BE2C (cell line): ENCODE results near the gene ZNF627.
A peak's percentile ranks its signal among the peaks of the same experiment; 100 is the strongest.

Source experiments
- DNase-seq: peaks from one replicate; pipeline ENCODE4 v3.0.0-alpha.2; 2020
- H3K27me3 ChIP-seq: fragments of 250-450 bp; sonication (Bioruptor Pico); 2 replicates; pipeline ENCODE4 v1.5.1; 2020; ENCODE audit warnings: mild to moderate bottlenecking
- H3K36me3 ChIP-seq: fragments of 250-450 bp; sonication (Bioruptor Pico); 2 replicates; pipeline ENCODE4 v1.5.1; 2020; ENCODE audit warnings: mild to moderate bottlenecking
- H3K4me1 ChIP-seq: fragments of 250-450 bp; sonication (Bioruptor Pico); 2 replicates; pipeline ENCODE4 v1.5.1; 2020
- H3K4me3 ChIP-seq: 2 replicates; pipeline ENCODE4 v1.5.1; 2011; ENCODE audit warnings: low read depth, low read length
- H3K9me3 ChIP-seq: fragments of 250-450 bp; sonication (Bioruptor Pico); 2 replicates; pipeline ENCODE4 v1.5.1; 2020
- TF ChIP-seq, protein P1 (sequence below): IDR thresholded peaks from 2 replicates; pipeline ENCODE4 v1.5.1; 2012; ENCODE audit warnings: mild to moderate bottlenecking, low read depth, low read length

ZNF627 gene

DNA sequence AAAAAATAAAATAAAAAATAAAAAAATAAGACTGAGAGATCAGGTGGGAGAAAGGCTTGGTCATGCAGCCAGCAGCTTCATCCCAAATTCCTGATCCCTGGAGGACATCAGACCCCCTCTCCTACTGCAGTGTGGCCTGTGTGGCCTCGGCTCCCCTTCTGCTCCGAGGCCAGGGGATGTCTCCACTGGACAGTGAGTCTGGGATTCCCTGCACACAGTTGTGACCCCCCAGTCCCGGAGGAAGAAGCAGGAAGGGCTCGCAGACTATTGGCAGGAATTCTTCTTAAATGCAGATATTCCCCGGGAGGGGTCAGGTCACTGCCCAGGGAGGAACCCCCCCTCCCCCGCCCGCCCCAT, 41.9 kb downstream of the ZNF627 start:
- peak overlapping the region; percentile 96 for H3K4me3 ChIP-seq
- H3K36me3 ChIP-seq, result peaks cover 1% of the 10 kb centered on the region

DNA sequence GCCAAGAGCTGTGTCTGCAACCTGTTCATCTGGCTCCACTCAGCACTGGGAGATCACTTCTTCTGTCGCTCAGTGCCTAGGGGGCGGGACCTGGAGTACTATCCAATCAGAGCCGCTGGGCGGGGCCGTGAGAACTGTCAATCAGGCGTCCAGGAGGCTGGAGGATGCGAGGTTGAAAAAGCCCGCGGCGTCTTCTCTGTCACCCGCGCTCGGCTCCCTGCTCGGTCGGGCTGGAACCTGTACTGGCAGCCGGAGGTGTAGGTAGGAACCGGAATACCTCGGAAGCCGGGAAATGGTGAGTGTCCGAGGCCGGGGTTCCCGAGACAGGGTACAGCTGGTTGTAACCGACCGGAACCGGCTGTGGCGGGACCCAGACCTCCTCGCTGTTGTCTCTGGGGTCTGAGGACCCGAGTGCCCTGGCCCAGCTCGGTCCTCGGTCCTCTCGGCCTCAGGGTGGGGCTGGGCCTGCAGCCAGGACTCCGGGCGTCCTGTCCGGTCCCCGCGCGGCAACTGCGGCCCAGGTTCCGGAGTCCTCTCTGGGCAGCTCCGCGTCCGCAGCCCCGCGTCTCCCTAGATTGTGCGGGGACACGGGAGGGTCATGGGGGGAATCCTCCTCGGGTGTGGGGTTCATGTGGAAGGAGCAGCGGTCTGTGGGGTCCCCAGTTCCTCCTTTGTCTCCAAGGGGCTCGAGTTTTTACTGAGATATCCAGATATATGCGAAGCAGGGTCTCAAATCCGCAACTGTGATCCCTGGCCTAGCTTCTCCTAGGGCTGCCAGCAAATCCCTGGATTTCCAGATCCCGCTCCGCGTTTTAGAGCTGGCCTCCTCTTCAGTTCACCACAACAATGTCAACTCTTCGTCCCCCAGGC, 42.6 kb downstream of the ZNF627 start:
- peak; percentile 98 for DNase-seq

More for the DNA sequence above, 41.9 kb downstream of the ZNF627 start:
- TF ChIP-seq, protein P1, sequence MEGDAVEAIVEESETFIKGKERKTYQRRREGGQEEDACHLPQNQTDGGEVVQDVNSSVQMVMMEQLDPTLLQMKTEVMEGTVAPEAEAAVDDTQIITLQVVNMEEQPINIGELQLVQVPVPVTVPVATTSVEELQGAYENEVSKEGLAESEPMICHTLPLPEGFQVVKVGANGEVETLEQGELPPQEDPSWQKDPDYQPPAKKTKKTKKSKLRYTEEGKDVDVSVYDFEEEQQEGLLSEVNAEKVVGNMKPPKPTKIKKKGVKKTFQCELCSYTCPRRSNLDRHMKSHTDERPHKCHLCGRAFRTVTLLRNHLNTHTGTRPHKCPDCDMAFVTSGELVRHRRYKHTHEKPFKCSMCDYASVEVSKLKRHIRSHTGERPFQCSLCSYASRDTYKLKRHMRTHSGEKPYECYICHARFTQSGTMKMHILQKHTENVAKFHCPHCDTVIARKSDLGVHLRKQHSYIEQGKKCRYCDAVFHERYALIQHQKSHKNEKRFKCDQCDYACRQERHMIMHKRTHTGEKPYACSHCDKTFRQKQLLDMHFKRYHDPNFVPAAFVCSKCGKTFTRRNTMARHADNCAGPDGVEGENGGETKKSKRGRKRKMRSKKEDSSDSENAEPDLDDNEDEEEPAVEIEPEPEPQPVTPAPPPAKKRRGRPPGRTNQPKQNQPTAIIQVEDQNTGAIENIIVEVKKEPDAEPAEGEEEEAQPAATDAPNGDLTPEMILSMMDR, result no peak
- Histone ChIP-seq H3K27me3 (no peaks in the 10 kb centered on the region), H3K9me3 (no peaks in the 10 kb centered on the region), H3K4me1 (no peaks in the 10 kb centered on the region)
- no peak for DNase-seq

DNA sequence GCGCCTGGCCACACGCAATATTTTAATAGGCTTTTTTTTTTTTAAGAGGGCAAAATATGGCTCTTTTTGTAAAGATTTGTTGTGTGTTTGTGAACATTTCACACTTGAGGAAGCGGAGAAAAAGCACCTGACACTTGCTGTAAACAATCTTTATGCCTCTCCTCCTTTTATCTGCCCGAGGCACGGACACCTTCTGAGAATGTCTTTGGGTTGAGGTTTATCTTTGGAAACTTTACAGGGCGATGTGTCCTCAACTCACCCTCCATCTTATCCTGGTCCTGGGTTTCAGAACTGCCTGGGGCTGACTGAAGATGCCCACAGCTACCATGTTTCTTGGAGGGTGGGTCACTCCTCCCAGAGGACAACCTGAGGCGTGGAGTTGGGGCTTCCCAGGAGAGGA, 44.0 kb downstream of the ZNF627 start:
- TF ChIP-seq, protein P1, result no peak
- Histone ChIP-seq H3K36me3 (peaks cover 9% of the 10 kb centered on the region), H3K4me3 (no peak overlapping the region), H3K9me3 (no peaks in the 10 kb centered on the region), H3K27me3 (no peaks in the 10 kb centered on the region), H3K4me1 (no peaks in the 10 kb centered on the region)
- no peak for DNase-seq

More for the DNA sequence above, 42.6 kb downstream of the ZNF627 start:
- H3K9me3 ChIP-seq, result no peaks in the 10 kb centered on the region
- H3K27me3 ChIP-seq, result no peaks in the 10 kb centered on the region
- peak overlapping the region; percentile 96 for H3K4me3 ChIP-seq
- H3K4me1 ChIP-seq, result no peaks in the 10 kb centered on the region
- peaks cover 7% of the 10 kb centered on the region for H3K36me3 ChIP-seq
- TF ChIP-seq, protein P1, result no peak

DNA sequence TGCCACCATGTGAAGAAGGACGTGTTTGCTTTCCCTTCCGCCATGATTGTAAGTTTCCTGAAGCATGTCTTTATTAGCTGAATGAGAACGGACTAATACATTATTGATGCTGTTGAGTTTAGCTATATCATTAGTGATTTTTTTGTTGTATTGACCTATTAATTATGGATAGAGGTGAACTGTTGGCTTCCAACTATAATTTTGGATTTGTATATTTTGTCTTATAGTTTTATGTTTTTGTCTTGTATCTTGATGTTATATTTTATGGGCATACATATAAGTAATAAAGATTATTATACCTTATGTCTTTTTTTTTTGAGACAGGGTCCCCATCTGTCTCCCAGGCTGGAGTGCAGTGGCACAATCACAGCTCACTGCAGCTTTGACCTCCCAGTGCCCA, 45.6 kb downstream of the ZNF627 start:
- peaks cover 10% of the 10 kb centered on the region for H3K36me3 ChIP-seq
- no peak overlapping the region for H3K4me3 ChIP-seq
- H3K4me1 ChIP-seq, result no peaks in the 10 kb centered on the region
- H3K9me3 ChIP-seq, result 0 out of 2 replicates have a peak, but pooled peaks cover 2% of the 10 kb centered on the region
- DNase-seq, result no peak
- H3K27me3 ChIP-seq, result no peaks in the 10 kb centered on the region
- TF ChIP-seq, protein P1, result no peak

DNA sequence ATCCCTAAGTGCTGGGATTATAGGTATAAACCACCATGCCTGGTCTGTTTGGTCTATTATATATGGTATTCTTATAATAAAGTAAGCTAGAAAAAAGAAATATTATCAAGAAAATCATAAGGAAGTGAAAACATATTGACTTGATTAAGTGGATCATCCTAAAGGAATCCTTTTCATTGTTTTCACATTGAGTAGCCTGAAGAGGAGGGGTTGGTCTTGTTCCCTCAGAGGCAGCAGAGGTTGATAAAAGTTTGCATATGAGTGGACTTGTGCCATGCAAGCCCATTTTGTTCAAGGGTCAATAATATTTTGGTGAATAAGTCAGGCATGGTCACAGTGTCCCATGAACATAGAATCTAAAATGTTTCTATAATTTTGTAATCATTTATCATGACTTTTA, 52.7 kb downstream of the ZNF627 start:
- Histone ChIP-seq H3K27me3 (no peaks in the 10 kb centered on the region), H3K9me3 (peaks cover 16% of the 10 kb centered on the region), H3K4me1 (no peaks in the 10 kb centered on the region), H3K4me3 (no peak overlapping the region), H3K36me3 (peaks cover 51% of the 10 kb centered on the region)
- DNase-seq, result no peak
- TF ChIP-seq, protein P1, result no peak

DNA sequence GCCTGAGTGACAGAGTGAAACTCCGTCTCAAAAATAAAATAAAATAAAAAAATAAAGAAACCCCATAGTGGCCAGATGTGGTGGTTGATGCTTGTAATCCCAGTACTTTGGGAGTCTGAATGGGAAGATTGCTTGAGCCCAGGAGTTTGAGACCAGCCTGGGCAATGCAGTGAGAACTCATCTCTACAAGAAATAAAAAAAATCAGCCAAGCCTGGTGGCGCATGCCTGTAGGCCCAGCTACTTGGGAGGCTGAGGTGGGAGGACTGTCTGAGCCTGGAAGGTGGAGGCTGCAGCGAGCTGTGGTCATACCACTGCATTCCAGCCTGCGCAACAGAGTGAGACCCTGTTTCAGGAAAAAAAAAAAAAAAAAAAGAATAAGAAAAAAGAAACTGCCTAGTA, 53.8 kb downstream of the ZNF627 start:
- peaks cover 58% of the 10 kb centered on the region for H3K36me3 ChIP-seq
- TF ChIP-seq, protein P1, result no peak
- H3K9me3 ChIP-seq, result peaks cover 16% of the 10 kb centered on the region

More for the DNA sequence above, 53.8 kb downstream of the ZNF627 start:
- no peaks in the 10 kb centered on the region for H3K27me3 ChIP-seq
- DNase-seq, result no peak
- H3K4me1 ChIP-seq, result no peaks in the 10 kb centered on the region
- no peak overlapping the region for H3K4me3 ChIP-seq
